Glutamatergic neuron (in vitro differentiated cells): Measurements from ENCODE around the gene CARMIL1. TPM values are rescaled to one million over a fixed set of nuclear protein-coding genes. Genes with fewer than 3 reads are reported as not detected.

Experiments used
- DNase-seq: peaks from one replicate; pipeline ENCODE4 v3.0.0; 2022
- H3K27ac Mint-ChIP-seq: one replicate; pipeline ENCODE4 v1.8.0; 2020; ENCODE audit warnings: mild to moderate bottlenecking, mixed read lengths, inconsistent platforms; ENCODE audit not compliant: unreplicated experiment
- H3K27me3 Mint-ChIP-seq: one replicate; pipeline ENCODE4 v1.8.0; 2020; ENCODE audit warnings: mild to moderate bottlenecking, moderate library complexity, mixed read lengths, inconsistent platforms; ENCODE audit not compliant: unreplicated experiment
- H3K36me3 Mint-ChIP-seq: one replicate; pipeline ENCODE4 v1.8.0; 2020; ENCODE audit warnings: mild to moderate bottlenecking, mixed read lengths, inconsistent platforms; ENCODE audit not compliant: unreplicated experiment
- H3K4me1 Mint-ChIP-seq: one replicate; pipeline ENCODE4 v1.8.0; 2020; ENCODE audit warnings: mild to moderate bottlenecking, low read depth, mixed read lengths, inconsistent platforms; ENCODE audit not compliant: unreplicated experiment
- H3K4me3 Mint-ChIP-seq: one replicate; pipeline ENCODE4 v1.8.0; 2020; ENCODE audit warnings: mild to moderate bottlenecking, mixed read lengths, inconsistent platforms; ENCODE audit not compliant: unreplicated experiment
- H3K9me3 Mint-ChIP-seq: one replicate; pipeline ENCODE4 v1.8.0; 2020; ENCODE audit warnings: mild to moderate bottlenecking, moderate library complexity, mixed read lengths, inconsistent platforms; ENCODE audit not compliant: unreplicated experiment
- total RNA-seq: library from RNA; stranded (reverse); fragmentation: NEBNext Ultra II Directional; extraction: Animal tissue kit (Norgen Biotek cat#: 25700); gene quantifications from one replicate; pipeline ENCODE4 v1.2.1, GENCODE V29; 2021; ENCODE audit not compliant: unreplicated experiment
- TF ChIP-seq, protein P1 (sequence below): fragments of 200-600 bp; sonication (generic); IDR thresholded peaks from one replicate; pipeline ENCODE4 v1.5.0; 2021; ENCODE audit not compliant: partially characterized antibody, unreplicated experiment

Gene CARMIL1
- total RNA-seq, 1 donor from 2014 or later = 4.8 TPM

DNA sequence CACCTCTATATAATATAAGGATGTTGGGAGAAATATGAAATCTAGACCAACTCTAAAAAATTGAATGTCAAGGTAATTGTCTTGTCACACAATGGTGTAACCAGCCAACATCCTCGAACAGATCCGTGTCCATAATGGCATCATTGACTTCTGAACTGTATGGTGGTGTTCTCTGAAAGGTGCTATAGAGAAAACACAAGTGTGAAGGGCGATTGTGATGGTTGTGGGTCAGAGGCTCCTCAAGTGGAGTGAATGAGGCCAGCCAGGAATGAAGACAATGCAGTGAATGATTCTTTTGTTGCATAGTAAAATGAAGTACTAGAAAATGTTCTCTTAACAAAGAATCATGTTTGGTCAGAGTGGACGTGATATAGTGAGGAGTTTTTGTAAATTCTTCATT is 58.3 kb downstream of the CARMIL1 start:
- TF ChIP-seq, protein P1, sequence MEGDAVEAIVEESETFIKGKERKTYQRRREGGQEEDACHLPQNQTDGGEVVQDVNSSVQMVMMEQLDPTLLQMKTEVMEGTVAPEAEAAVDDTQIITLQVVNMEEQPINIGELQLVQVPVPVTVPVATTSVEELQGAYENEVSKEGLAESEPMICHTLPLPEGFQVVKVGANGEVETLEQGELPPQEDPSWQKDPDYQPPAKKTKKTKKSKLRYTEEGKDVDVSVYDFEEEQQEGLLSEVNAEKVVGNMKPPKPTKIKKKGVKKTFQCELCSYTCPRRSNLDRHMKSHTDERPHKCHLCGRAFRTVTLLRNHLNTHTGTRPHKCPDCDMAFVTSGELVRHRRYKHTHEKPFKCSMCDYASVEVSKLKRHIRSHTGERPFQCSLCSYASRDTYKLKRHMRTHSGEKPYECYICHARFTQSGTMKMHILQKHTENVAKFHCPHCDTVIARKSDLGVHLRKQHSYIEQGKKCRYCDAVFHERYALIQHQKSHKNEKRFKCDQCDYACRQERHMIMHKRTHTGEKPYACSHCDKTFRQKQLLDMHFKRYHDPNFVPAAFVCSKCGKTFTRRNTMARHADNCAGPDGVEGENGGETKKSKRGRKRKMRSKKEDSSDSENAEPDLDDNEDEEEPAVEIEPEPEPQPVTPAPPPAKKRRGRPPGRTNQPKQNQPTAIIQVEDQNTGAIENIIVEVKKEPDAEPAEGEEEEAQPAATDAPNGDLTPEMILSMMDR = no peak
- peaks cover 3% of the 10 kb centered on the region for H3K9me3 Mint-ChIP-seq
- H3K27ac Mint-ChIP-seq = no peak overlapping the region
- no peaks in the 10 kb centered on the region for H3K27me3 Mint-ChIP-seq
- no peak for DNase-seq
- H3K4me1 Mint-ChIP-seq = no peaks in the 10 kb centered on the region
- no peaks in the 10 kb centered on the region for H3K36me3 Mint-ChIP-seq
- H3K4me3 Mint-ChIP-seq = no peak overlapping the region

DNA sequence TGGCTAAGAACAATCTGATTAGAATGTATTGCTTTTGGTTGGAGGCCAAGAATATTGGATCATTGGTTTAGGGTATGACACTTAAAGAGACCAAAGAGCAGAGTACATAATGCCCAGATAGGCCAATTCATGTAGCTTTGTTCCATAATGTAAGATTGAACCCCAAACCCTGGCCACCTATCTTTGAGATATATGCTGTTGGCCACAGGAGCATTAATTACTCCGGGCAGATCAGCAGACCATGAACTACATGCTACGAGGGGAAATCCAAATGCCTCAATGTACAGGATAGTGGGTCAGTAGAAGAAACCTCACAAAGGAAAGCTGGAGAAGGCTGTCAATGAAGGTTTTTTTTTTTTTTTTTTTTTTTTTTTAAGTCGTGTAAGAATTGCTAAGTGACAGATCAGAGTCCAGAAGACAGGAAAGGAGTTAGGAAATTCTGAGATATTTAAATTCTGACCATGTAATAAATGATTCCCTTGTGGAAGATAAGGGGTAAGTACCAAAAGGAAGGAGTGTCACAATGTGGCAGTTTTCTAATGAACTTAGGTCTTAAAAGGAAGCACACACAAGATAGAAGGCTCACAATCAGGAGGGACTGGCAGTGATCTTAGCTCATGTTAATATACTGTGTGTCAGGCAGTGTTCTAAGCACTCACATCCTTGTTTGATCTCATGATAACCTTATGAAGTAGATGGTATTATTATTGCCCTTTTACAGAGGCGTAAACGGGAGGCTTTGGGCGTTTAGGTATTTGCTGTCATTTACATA is 61.4 kb downstream of the CARMIL1 start:
- H3K4me3 Mint-ChIP-seq = no peak overlapping the region
- no peaks in the 10 kb centered on the region for H3K36me3 Mint-ChIP-seq
- no peaks in the 10 kb centered on the region for H3K27me3 Mint-ChIP-seq
- TF ChIP-seq, protein P1 = no peak
- no peak overlapping the region for H3K27ac Mint-ChIP-seq
- DNase-seq = no peak
- H3K9me3 Mint-ChIP-seq = peaks cover 3% of the 10 kb centered on the region
- no peaks in the 10 kb centered on the region for H3K4me1 Mint-ChIP-seq

DNA sequence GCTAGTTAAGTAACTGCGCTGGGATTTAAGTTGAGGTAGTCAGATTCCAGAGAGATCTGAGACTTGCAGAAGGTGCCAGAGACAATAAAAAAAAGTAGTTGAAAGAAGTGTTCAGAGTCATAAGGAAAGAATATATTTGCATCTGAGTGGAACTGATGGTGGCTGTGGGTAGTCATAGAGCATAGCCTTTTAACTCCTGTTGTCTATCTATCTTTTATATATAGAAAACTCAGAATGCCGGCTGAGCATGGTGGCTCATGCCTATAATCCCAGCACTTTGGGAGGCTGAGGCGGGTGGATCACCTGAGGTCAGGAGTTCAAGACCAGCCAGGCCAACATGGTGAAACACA is 62.0 kb downstream of the CARMIL1 start:
- Mint-ChIP-seq H3K9me3 (peaks cover 3% of the 10 kb centered on the region), H3K36me3 (no peaks in the 10 kb centered on the region), H3K4me3 (no peak overlapping the region), H3K27me3 (no peaks in the 10 kb centered on the region), H3K27ac (no peak overlapping the region), H3K4me1 (no peaks in the 10 kb centered on the region)
- DNase-seq = no peak
- TF ChIP-seq, protein P1 = no peak

DNA sequence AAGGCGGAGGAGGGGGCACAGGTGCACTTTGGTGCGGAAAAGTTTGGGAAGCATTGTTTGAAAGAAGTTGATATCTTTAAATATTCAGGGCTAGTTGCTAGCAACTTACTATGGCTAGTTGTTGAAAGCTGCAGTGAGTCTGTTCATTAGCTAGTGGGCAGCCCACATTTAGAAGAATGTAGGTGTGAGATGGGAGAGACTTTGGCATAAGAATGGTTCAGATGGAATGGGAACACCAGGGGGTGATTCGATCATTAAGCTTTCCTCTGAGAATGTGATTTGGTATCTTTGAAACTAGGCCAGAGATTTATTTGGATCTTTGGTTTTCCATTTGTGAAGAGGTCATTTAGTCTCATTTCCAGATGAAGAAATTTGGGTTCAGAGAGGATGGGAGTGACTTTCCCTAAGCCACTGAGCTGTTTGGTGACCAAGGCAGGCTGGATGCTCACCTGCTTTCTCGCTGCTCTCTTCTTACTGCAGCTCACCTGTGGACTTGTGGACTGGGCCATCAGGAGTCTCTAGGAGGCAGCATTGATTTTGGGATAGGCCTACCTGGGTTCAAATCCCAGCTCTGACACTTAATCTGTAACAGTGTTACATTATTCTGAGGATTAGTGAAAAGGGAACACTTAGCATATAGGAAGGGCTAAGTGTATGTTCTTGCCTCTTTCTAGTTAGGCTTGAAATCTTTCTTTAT is 62.9 kb downstream of the CARMIL1 start:
- Mint-ChIP-seq H3K9me3 (peaks cover 3% of the 10 kb centered on the region), H3K27ac (no peak overlapping the region), H3K36me3 (no peaks in the 10 kb centered on the region), H3K4me1 (no peaks in the 10 kb centered on the region), H3K4me3 (no peak overlapping the region), H3K27me3 (no peaks in the 10 kb centered on the region)
- TF ChIP-seq, protein P1 = no peak
- no peak for DNase-seq

DNA sequence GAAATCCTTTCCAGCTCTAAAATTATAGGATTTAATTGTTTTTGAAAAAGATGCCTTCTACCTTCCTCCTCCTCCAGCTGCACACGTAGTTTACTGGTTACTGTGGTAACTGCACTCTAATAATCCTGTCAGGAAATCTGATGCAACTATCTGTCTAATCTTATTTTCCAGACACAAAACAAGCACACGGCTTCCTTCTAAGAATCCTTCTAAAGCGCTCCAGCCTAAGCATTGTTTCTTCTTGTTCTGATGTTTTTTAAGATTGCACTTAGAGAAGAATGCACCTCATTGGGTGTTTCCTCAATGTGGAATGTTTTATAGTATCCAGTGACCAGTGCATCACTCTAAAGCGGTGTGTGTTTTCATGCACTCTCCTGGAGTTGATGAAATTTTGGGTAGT is 63.6 kb downstream of the CARMIL1 start:
- Mint-ChIP-seq H3K9me3 (peaks cover 3% of the 10 kb centered on the region), H3K27me3 (no peaks in the 10 kb centered on the region), H3K4me1 (no peaks in the 10 kb centered on the region), H3K36me3 (no peaks in the 10 kb centered on the region), H3K4me3 (no peak overlapping the region), H3K27ac (no peak overlapping the region)
- TF ChIP-seq, protein P1 = no peak
- no peak for DNase-seq
